HEK293 (cell line): ENCODE data around the gene MRPL34.

Experiments
- CTCF ChIA-PET: fragments of 350-600 bp; formaldehyde crosslinking; extraction: SDS; loops from one replicate; lab custom pipeline; 2021; ENCODE audit warnings: antibody characterized with exemption; lab: Yijun Ruan, JAX
- POLR2A ChIA-PET: fragments of 300-600 bp; formaldehyde crosslinking; extraction: SDS; loops from one replicate; lab custom pipeline; 2020; ENCODE audit warnings: antibody characterized with exemption, inconsistent platforms; lab: Yijun Ruan, JAX
- H3K27ac ChIP-seq: fragments of 200-500 bp; sonication (Bioruptor generic); 2 replicates; pipeline ENCODE4 v1.5.1; 2014; ENCODE audit warnings: low read depth, low read length, control low read depth, inconsistent platforms; ENCODE audit errors: extremely low read depth
- H3K36me3 ChIP-seq, 2 experiments: fragments of 200-500 bp in 1 of 2; sonication (Bioruptor generic) in 1 of 2; 1 replicate in 1 of 2; 2 replicates in 1 of 2; pipeline ENCODE4 v1.5.1; 2014 to 2017; ENCODE audit warnings: inconsistent platforms in 2 of 2, low read length in 2 of 2; ENCODE audit not compliant: control insufficient read depth in 2 of 2, insufficient read depth in 1 of 2
- H3K4me1 ChIP-seq: fragments of 200-500 bp; sonication (Bioruptor generic); 2 replicates; pipeline ENCODE4 v1.5.1; 2014; ENCODE audit warnings: mild to moderate bottlenecking, low read length, inconsistent platforms; ENCODE audit not compliant: control insufficient read depth, insufficient read depth
- H3K4me3 ChIP-seq: 2 replicates; pipeline ENCODE4 v1.5.1; 2011; ENCODE audit warnings: low read depth, mild to moderate bottlenecking, control low read depth, low read length, moderate library complexity
- H3K9me3 ChIP-seq: fragments of 200-500 bp; sonication (Bioruptor generic); 2 replicates; pipeline ENCODE4 v1.5.1; 2014; ENCODE audit warnings: low read depth, low read length, inconsistent platforms; ENCODE audit not compliant: control insufficient read depth, insufficient read depth
- KLF8 ChIP-seq: fragments of 450-650 bp; formaldehyde crosslinking; IDR thresholded peaks from 2 replicates; pipeline ENCODE4 v1.5.1; 2016; ENCODE audit warnings: missing biosample characterization, missing genetic modification characterization
- KLF9 ChIP-seq: fragments of 450-650 bp; formaldehyde crosslinking; IDR thresholded peaks from 2 replicates; pipeline ENCODE4 v1.5.1; 2016; ENCODE audit warnings: missing biosample characterization, missing genetic modification characterization, low read depth
- PRDM1 ChIP-seq: fragments of 450-650 bp; formaldehyde crosslinking; IDR thresholded peaks from 2 replicates; pipeline ENCODE4; 2016; ENCODE audit warnings: missing biosample characterization, missing genetic modification characterization
- SCRT2 ChIP-seq: fragments of 450-650 bp; formaldehyde crosslinking; IDR thresholded peaks from 2 replicates; pipeline ENCODE4 v1.5.1; 2016; ENCODE audit warnings: missing biosample characterization, missing genetic modification characterization
- WT1 ChIP-seq: fragments of 450-650 bp; formaldehyde crosslinking; IDR thresholded peaks from 2 replicates; pipeline ENCODE4 v1.5.1; 2016; ENCODE audit warnings: missing biosample characterization, missing genetic modification characterization
- YY2 ChIP-seq: fragments of 450-650 bp; formaldehyde crosslinking; IDR thresholded peaks from 2 replicates; pipeline ENCODE4 v1.5.1; 2016; ENCODE audit warnings: missing biosample characterization, missing genetic modification characterization
- ZFHX2 ChIP-seq: fragments of 450-650 bp; formaldehyde crosslinking; conservative IDR thresholded peaks from 2 replicates; pipeline ENCODE4 v1.5.1; 2016; ENCODE audit warnings: missing biosample characterization, missing genetic modification characterization
- ZNF140 ChIP-seq: fragments of 450-650 bp; formaldehyde crosslinking; IDR thresholded peaks from 2 replicates; pipeline ENCODE4 v1.5.1; 2016; ENCODE audit warnings: missing biosample characterization, missing genetic modification characterization
- ZNF174 ChIP-seq: fragments of 450-650 bp; formaldehyde crosslinking; IDR thresholded peaks from 2 replicates; pipeline ENCODE4 v1.5.0; 2017; ENCODE audit warnings: missing biosample characterization, mild to moderate bottlenecking, missing genetic modification characterization
- ZNF202 ChIP-seq: fragments of 450-650 bp; formaldehyde crosslinking; IDR thresholded peaks from 2 replicates; pipeline ENCODE4 v1.5.1; 2016; ENCODE audit warnings: missing biosample characterization, missing genetic modification characterization, borderline replicate concordance
- ZNF239 ChIP-seq: fragments of 450-650 bp; formaldehyde crosslinking; IDR thresholded peaks from 2 replicates; pipeline ENCODE4 v1.5.1; 2016; ENCODE audit warnings: missing biosample characterization, missing genetic modification characterization
- ZNF274 ChIP-seq, 2 experiments: fragments of 200-500 bp in 1 of 2; fragments of 450-650 bp in 1 of 2; sonication (Bioruptor generic) in 1 of 2; formaldehyde crosslinking in 1 of 2; IDR thresholded peaks; 2 replicates each; pipeline versions ENCODE4 v1.5.1 to v1.6.1; 2014 to 2016; ENCODE audit warnings: borderline replicate concordance in 1 of 2, inconsistent platforms in 1 of 2, low read length in 1 of 2, missing biosample characterization in 1 of 2, missing genetic modification characterization in 1 of 2
- ZNF354C ChIP-seq: fragments of 450-650 bp; formaldehyde crosslinking; IDR thresholded peaks from 2 replicates; pipeline ENCODE4 v1.5.1; 2016; ENCODE audit warnings: missing biosample characterization, missing genetic modification characterization, low read depth, borderline replicate concordance
- ZNF426 ChIP-seq: fragments of 450-650 bp; formaldehyde crosslinking; IDR thresholded peaks from 2 replicates; pipeline ENCODE4 v1.5.1; 2017; ENCODE audit warnings: missing biosample characterization, missing genetic modification characterization, mild to moderate bottlenecking, inconsistent platforms, moderate library complexity
- ZNF555 ChIP-seq: fragments of 450-650 bp; formaldehyde crosslinking; conservative IDR thresholded peaks from 2 replicates; pipeline ENCODE4 v1.5.1; 2017; ENCODE audit warnings: missing biosample characterization, mild to moderate bottlenecking, missing genetic modification characterization, inconsistent platforms
- ZNF654 ChIP-seq: fragments of 450-650 bp; formaldehyde crosslinking; IDR thresholded peaks from 2 replicates; pipeline ENCODE4 v1.5.1; 2016; ENCODE audit warnings: low read depth, missing biosample characterization, missing genetic modification characterization
- TF ChIP-seq, protein P1 (sequence below): fragments of 450-650 bp; formaldehyde crosslinking; IDR thresholded peaks from 2 replicates; pipeline ENCODE4 v1.5.1; 2017; ENCODE audit warnings: missing biosample characterization, missing genetic modification characterization
- TF ChIP-seq, protein P2 (sequence below): fragments of 450-650 bp; IDR thresholded peaks from 2 replicates; pipeline ENCODE4 v1.5.1; 2018; ENCODE audit warnings: missing biosample characterization, missing genetic modification characterization
- TF ChIP-seq, protein P3 (sequence below): fragments of 450-650 bp; IDR thresholded peaks from 2 replicates; pipeline ENCODE4 v1.5.1; 2018; ENCODE audit warnings: missing biosample characterization, mild to moderate bottlenecking, missing genetic modification characterization
- TF ChIP-seq, protein P4 (sequence below): fragments of 450-650 bp; formaldehyde crosslinking; IDR thresholded peaks from 2 replicates; pipeline ENCODE4 v1.5.0; 2017; ENCODE audit warnings: missing biosample characterization, missing genetic modification characterization, borderline replicate concordance
- TF ChIP-seq, protein P5 (sequence below): fragments of 450-650 bp; formaldehyde crosslinking; IDR thresholded peaks from 2 replicates; pipeline ENCODE4 v1.5.1; 2017; ENCODE audit warnings: missing biosample characterization, missing genetic modification characterization

The MRPL34 gene

DNA sequence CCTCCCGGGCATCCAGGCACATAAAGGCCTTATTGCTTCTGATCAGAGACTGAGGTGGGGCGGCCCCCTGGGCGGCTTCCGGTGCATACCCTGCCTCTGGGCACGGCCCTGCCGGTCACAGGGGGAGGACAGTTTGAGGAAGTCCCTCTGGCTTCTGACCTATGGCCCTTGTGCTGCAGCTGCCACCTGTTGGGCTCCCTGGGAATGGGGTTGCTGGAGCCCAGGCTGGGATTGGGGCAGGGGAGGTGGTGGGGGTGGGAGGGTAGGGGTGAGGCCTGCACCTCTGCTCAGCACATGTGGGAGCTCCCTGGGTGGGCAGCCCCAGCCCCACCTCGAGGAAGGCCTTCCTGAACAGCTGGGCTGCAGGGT is 18.3 kb downstream of the MRPL34 start:
- H3K4me1 ChIP-seq = no peaks in the 10 kb centered on the region
- H3K9me3 ChIP-seq = no peaks in the 10 kb centered on the region
- no peak for TF ChIP-seq ZNF426 (tag by site-specific recombination)
- peak; percentile 71; the same call in 1 of the 2 replicates for TF ChIP-seq SCRT2 (tag by site-specific recombination)
- H3K36me3 ChIP-seq = peaks cover 0 to 38% of the 10 kb centered on the region in 2 experiments; a peak in 2 of 3 replicates
- no peak overlapping the region for H3K4me3 ChIP-seq
- POLR2A ChIA-PET = interaction anchor here (1.6 to 2.2 kb wide), 2 partner anchors 10 to 14 kb away, joined by 4 to 12 read pairs; partner anchors contain the start of gene DDA1
- CTCF ChIA-PET = no interaction called here
- H3K27ac ChIP-seq = no peak overlapping the region

DNA sequence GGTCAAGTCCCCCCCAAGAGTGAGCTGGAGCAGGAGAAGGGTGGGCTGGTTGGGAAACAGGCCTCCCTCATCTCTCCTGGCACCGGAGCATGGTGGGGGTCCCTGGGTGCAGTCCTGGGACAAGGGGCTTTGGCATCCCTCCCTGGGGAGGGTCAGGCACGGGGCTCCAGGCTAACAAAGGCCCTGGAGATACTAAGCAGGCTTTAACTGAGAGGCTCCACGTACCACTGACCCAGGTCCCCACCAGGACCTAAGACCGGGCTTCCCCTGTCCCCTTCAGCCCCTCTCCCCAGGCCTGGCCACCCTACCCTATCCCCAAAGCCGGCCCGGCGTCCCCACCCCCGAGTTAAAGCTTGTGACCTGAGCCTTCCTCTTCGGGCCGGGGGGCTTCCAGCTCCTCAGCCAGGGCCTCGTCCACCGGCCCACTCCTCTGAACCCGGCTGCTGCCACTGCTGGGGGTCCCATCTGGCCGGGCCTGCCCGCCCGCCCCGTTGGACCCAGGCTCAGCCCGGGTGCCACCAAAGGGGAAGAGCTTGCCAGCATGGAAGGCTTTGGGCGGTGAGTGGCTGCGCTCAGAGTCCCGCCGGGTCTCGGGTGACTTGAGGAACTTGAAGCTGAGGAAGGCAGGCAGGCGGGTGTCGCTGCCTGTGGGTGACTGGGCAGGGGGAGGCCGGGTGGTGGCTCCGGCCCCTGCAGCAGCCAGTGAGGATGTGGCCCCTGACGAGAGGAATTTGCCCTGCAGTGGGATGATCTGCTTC is 18.9 kb downstream of the MRPL34 start:
- peaks cover 0 to 32% of the 10 kb centered on the region in 2 experiments; a peak in 2 of 3 replicates for H3K36me3 ChIP-seq
- ChIA-PET POLR2A (interaction anchor here (1.6 to 2.2 kb wide), 2 partner anchors 9 to 15 kb away, joined by 4 to 12 read pairs; partner anchors contain the start of gene DDA1), CTCF (no interaction called here)
- no peak overlapping the region for H3K4me3 ChIP-seq
- no peak overlapping the region for H3K27ac ChIP-seq
- H3K9me3 ChIP-seq = no peaks in the 10 kb centered on the region
- H3K4me1 ChIP-seq = no peaks in the 10 kb centered on the region
- TF ChIP-seq KLF8 (tag by site-specific recombination) = no peak
- TF ChIP-seq, protein P1, sequence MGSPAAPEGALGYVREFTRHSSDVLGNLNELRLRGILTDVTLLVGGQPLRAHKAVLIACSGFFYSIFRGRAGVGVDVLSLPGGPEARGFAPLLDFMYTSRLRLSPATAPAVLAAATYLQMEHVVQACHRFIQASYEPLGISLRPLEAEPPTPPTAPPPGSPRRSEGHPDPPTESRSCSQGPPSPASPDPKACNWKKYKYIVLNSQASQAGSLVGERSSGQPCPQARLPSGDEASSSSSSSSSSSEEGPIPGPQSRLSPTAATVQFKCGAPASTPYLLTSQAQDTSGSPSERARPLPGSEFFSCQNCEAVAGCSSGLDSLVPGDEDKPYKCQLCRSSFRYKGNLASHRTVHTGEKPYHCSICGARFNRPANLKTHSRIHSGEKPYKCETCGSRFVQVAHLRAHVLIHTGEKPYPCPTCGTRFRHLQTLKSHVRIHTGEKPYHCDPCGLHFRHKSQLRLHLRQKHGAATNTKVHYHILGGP (tag by site-specific recombination) = no peak
- no peak for TF ChIP-seq ZNF354C (tag by site-specific recombination)
- no peak for TF ChIP-seq YY2 (tag by site-specific recombination)
- TF ChIP-seq, protein P2, sequence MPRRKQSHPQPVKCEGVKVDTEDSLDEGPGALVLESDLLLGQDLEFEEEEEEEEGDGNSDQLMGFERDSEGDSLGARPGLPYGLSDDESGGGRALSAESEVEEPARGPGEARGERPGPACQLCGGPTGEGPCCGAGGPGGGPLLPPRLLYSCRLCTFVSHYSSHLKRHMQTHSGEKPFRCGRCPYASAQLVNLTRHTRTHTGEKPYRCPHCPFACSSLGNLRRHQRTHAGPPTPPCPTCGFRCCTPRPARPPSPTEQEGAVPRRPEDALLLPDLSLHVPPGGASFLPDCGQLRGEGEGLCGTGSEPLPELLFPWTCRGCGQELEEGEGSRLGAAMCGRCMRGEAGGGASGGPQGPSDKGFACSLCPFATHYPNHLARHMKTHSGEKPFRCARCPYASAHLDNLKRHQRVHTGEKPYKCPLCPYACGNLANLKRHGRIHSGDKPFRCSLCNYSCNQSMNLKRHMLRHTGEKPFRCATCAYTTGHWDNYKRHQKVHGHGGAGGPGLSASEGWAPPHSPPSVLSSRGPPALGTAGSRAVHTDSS (tag by site-specific recombination) = no peak
- TF ChIP-seq, protein P3, sequence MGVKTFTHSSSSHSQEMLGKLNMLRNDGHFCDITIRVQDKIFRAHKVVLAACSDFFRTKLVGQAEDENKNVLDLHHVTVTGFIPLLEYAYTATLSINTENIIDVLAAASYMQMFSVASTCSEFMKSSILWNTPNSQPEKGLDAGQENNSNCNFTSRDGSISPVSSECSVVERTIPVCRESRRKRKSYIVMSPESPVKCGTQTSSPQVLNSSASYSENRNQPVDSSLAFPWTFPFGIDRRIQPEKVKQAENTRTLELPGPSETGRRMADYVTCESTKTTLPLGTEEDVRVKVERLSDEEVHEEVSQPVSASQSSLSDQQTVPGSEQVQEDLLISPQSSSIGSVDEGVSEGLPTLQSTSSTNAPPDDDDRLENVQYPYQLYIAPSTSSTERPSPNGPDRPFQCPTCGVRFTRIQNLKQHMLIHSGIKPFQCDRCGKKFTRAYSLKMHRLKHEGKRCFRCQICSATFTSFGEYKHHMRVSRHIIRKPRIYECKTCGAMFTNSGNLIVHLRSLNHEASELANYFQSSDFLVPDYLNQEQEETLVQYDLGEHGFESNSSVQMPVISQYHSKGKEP = no peak
- TF ChIP-seq, protein P4, sequence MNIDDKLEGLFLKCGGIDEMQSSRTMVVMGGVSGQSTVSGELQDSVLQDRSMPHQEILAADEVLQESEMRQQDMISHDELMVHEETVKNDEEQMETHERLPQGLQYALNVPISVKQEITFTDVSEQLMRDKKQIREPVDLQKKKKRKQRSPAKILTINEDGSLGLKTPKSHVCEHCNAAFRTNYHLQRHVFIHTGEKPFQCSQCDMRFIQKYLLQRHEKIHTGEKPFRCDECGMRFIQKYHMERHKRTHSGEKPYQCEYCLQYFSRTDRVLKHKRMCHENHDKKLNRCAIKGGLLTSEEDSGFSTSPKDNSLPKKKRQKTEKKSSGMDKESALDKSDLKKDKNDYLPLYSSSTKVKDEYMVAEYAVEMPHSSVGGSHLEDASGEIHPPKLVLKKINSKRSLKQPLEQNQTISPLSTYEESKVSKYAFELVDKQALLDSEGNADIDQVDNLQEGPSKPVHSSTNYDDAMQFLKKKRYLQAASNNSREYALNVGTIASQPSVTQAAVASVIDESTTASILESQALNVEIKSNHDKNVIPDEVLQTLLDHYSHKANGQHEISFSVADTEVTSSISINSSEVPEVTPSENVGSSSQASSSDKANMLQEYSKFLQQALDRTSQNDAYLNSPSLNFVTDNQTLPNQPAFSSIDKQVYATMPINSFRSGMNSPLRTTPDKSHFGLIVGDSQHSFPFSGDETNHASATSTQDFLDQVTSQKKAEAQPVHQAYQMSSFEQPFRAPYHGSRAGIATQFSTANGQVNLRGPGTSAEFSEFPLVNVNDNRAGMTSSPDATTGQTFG (tag by site-specific recombination) = no peak
- no peak for TF ChIP-seq ZFHX2 (tag by site-specific recombination)
- TF ChIP-seq, protein P5, sequence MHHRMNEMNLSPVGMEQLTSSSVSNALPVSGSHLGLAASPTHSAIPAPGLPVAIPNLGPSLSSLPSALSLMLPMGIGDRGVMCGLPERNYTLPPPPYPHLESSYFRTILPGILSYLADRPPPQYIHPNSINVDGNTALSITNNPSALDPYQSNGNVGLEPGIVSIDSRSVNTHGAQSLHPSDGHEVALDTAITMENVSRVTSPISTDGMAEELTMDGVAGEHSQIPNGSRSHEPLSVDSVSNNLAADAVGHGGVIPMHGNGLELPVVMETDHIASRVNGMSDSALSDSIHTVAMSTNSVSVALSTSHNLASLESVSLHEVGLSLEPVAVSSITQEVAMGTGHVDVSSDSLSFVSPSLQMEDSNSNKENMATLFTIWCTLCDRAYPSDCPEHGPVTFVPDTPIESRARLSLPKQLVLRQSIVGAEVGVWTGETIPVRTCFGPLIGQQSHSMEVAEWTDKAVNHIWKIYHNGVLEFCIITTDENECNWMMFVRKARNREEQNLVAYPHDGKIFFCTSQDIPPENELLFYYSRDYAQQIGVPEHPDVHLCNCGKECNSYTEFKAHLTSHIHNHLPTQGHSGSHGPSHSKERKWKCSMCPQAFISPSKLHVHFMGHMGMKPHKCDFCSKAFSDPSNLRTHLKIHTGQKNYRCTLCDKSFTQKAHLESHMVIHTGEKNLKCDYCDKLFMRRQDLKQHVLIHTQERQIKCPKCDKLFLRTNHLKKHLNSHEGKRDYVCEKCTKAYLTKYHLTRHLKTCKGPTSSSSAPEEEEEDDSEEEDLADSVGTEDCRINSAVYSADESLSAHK (tag by site-specific recombination) = no peak
- TF ChIP-seq ZNF140 = no peak
- no peak for TF ChIP-seq ZNF239 (tag by site-specific recombination)
- no peak for TF ChIP-seq KLF9 (tag by site-specific recombination)
- TF ChIP-seq WT1 (tag by site-specific recombination) = no peak
- TF ChIP-seq ZNF555 (tag by site-specific recombination) = no peak
- no peak for TF ChIP-seq ZNF274 (IDR thresholded peaks at IDR 0.05; ENCODE audit: low read length)
- TF ChIP-seq ZNF274 (tag by site-specific recombination; IDR thresholded peaks at IDR 0.05; ENCODE audit: borderline replicate concordance) = no peak
- TF ChIP-seq PRDM1 = no peak
- no peak for TF ChIP-seq ZNF202 (tag by site-specific recombination)
- no peak for TF ChIP-seq ZNF654
- no peak for TF ChIP-seq ZNF174 (tag by site-specific recombination)
